HG03432 (cell line): Measurements from ENCODE around the gene TMEM156.
"Not testable (repeated sequence)": the region's sequence is repeated elsewhere in the genome, so short reads cannot be mapped to it uniquely, and the experiment has no call there.

Experiments
- ATAC-seq: cut with Tn5 transposase; IDR thresholded peaks from one replicate; pipeline ENCODE4 v1.9.1; 2021; ENCODE audit warnings: mild to moderate bottlenecking, moderate library complexity; ENCODE audit not compliant: unreplicated experiment

The TMEM156 gene

DNA sequence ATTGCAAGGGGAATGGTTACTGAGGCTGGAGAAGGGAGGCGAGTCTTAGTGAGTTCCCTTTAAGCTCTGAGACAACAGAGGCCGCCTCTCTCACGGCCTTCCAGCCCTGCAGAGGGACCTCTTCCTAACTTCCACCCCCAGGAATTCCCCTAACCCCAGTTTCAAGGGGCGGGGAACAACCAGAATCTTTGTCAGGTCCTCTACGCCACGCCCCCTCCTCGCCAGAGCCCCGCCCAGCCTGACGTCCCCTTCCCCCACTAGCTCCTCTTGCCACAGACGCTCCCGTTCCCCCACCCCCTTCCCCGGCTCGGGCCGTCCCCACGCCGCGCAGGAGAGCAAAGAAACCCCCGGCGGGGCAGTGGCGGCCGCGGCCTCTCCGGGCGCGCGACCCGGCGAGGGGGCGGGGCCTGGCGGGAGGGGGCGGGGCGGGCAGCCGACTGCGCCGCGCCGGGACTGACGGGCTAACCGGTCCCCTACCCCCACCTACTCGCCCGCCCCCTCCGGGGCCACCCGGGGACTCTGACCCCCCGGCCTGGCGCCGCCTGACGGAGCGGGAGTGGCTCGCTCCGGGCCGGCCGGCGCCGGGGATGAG lies 12.3 kb upstream of the TMEM156 start:
- ATAC-seq, result peak; percentile 83

- no peak for ATAC-seq
Measured at GRCh38 chr4:39043861-39044363, 11.7 kb upstream of the TMEM156 start.

DNA sequence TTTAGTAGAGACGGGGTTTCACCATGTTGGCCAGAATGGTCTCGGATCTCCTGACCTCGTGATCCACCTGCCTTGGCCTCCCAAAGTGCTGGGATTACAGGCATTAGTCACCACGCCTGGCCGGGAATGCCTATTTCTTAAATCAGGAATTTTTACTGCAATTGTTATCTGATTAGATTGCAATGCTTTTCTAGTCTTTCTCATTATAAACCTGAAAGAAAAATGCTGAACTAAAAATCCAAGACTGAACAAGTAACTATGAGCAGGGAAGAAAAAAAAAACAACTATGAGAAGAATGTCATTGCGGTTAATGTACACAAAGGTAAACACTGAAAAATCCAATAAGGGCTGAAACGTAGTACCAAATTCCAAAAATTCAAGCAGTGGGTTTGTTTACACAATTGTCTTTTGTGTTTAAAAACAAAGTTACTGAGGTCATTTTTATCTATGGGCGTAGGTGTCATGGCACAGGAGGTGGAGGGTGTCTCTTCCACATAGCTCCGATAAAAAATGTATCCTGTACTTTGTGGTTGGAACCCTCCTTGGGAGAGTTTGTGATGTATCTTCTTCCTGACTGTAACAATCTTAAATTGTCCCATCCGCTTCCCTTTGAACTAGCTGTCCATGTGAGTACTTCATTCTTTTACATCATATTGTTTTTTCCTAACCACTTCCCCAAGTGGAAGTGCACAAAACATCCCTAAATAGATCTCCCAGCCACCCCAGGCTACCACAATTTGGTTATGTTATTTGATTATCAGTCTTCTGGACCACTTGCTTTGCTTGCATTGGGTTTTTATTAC lies 11.1 kb upstream of the TMEM156 start:
- ATAC-seq, result no peak

GRCh38 chr4:39042366-39042765 lies 10.2 kb upstream of the TMEM156 start:
- no peak for ATAC-seq

DNA sequence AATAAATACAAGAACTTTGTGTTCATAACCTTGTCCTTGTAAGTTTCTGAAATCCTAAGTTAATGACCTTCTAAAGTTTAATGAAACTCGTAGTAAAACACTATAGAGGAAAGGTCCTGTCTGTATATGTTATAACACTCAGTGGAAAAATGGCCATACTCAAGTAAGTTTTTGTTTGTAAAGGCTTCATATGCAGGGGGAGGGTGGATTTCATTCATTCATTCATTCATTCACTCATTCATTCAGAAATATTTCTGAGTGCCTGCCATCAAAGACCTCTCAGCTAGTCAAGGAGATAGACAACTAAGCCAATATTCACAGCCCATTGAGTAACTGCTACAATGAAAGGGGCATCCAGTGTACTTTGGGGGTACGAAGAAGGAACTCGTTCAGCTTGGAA lies 6.9 kb upstream of the TMEM156 start:
- ATAC-seq, result no peak

DNA sequence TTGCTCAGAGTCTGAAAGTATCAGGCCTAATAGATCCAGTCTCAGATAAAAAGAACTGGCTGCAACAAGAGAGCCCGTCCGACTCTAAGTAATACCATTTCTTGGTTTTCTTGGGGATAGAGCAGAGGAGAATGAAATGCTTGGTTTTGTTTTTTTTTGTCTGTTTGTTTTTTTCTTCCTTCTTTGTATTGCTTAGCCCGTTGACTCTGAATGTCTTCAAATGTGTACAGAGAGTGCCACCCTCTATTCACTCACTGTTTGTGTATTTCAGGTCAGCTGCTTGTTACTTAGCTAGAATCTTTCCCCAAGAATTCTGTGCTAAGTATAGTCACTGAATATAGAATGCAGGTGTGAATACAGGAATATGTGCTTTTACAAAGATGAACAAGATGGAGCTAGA lies 5.7 kb upstream of the TMEM156 start:
- ATAC-seq, result no peak

- no peak for ATAC-seq
Measured at GRCh38 chr4:39037491-39037825, 5.2 kb upstream of the TMEM156 start.

DNA sequence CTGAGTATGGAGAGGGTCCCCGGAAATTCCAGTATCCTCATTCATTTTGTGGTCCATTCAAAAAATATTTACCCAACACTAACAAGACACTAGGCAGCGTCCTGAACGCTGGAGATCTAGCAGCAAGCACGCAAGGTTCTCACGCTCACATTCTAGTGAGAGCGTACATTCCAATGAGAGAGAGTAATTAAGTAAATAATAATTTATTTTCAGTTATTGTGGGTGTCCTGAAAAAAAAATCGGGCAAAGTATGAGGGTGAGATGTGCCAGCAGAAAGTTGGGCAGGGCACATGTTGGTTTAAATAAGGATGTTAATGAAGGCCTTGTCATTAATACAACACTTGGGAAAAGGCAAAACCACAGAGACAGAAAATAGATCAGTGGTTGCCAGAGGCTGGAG lies 4.0 kb upstream of the TMEM156 start:
- ATAC-seq, result no peak

DNA sequence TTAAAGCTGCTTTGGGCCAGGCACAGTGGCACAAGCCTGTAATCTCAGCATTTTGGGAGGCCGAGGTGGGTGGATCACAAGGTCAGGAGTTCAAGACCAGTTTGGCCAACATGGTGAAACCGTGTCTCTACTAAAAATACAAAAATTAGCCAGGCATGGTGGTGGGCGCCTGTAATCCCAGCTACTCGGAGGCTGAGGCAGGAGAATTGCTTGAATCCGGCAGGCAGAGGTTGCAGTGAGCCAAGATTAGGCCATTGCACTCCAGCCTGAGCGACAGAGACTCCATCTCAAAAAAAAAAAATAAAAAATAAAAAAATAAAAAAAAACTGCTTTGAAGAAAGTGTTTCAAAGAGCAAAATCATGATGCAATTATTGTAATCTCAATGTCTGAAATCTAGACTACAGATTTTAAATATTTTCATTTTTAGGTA lies 604 bp downstream of the TMEM156 start:
- not testable (repeated sequence) for ATAC-seq

- ATAC-seq, result no peak
Measured at GRCh38 chr4:39030725-39031124, 1.5 kb downstream of the TMEM156 start.

DNA sequence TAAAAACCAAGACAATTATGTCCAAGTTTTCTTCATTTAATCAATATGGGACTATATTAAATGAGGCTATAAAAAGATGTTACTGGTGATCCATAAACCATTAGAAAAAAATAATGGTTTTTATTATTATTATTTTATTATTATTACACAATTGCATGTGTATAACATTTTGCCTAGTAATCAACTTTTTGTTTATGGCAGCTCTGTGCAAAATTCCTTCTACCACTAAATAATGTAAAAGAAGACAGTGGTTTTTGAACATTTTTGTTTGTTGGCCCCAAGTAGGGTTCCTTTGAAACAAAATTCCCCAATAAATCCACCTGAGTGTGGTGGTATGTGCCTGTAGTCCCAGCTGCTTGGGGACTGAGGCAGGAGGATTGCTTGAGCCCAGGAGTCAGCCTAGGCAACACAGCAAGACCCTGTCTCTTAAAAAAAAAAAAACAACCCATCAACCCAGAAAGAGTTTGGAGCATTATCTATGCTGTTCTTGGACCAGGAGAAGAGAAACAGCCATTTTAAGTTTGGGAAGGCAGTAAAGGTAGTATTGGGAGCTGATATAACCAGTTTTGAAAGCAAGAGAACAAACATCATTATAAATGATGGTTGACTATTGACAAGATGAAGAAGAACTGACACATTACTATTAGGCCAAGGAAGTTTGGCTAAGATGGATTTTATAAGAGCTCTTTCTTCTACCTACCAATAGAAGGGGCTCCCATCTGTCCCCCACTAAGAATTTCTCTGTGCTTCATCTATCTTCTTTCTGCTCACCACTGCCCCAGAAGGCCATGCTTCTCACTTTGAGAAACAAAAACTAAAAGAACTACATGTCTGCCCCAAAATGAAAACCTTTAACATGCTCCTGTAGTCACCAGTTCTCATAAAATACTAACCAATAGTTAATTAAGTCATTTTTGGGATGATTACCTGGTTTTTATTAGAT lies 2.2 kb downstream of the TMEM156 start:
- peak; percentile 30 for ATAC-seq

DNA sequence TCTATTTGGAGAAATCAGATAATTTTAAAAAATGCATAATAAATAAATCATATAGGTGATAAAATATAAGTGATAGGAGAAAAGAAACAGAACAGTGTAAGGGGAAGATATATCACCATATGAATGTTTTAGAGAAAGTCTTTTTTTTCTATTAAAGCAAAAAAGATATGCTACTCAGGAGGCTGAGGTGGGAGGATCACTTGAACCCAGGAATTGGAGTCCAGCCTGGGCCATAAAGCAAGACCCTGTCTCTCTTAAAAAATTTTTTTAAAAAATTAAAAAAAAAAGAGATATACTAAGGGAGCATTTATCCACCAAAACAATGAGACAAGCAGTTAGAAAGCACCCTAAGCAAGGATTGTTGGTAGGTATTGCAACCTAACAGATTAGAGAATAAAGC lies 6.1 kb downstream of the TMEM156 start:
- no peak for ATAC-seq

DNA sequence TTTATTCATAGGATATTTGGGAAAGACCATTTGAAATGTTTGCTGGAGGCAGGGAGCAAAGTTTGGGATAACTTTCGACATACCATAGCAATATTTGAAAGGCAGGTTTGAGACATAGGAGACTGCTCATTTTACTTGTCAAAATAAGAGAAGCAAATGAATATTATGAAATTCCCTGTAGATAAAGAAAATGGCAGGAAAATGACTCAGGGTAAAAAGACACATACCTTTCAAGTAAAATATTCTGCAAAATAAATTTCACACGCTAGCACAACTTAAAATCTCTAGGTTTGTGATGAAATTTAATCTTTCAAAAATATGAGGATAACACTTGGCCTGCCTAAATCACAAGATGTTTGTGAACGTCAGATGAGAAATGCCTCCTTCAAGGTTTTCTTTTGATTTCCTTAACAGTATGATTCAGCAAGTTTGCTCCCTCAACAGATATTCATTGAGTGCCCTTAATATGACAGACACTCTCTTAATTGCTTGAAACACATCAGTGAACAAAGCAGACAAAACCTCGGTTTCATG lies 6.6 kb downstream of the TMEM156 start:
- no peak for ATAC-seq

DNA sequence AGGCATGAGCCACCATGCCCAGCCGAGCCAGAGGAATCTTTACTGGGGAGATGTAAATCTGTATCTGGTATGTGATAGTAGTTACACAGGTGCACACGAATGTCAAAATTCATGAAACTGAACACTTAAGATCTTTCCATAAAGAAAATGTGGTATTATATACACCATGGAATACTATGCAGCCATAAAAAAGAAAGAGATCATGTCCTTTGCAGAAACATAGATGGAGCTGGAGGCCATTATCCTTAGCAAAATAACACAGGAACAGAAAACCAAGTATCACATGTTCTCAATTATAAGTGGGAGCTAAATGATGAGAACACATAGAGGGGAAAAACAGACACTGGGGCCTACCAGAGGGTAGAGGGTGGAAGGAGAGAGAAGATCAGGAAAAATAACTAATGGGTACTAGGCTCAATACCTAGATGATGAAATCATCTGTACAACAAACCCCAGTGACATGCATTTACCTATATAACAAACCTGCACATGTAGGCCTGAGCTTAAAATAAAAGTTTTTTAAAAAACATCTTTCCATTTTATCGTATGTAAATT lies 7.8 kb downstream of the TMEM156 start:
- no peak for ATAC-seq

DNA sequence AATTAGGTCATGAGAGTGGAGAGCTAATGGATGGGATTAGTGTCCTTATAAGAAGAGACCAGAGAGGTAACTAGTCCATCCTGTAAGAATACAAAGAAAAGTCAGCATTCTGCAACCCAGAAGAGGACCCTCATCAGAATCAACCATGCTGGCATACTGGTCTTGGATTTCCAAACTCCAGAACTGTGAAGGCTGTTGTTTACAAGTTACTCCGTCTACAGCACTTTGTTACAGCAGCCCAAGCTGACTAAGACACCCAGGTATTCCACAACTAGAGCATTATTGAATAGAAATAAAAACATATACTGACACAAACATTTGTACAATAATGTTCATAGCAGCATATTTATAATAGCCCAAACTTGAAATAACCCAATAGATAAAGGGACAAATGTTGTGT lies 9.2 kb downstream of the TMEM156 start:
- no peak for ATAC-seq

- ATAC-seq, result no peak
Measured at GRCh38 chr4:39022241-39022640, 10.0 kb downstream of the TMEM156 start.

DNA sequence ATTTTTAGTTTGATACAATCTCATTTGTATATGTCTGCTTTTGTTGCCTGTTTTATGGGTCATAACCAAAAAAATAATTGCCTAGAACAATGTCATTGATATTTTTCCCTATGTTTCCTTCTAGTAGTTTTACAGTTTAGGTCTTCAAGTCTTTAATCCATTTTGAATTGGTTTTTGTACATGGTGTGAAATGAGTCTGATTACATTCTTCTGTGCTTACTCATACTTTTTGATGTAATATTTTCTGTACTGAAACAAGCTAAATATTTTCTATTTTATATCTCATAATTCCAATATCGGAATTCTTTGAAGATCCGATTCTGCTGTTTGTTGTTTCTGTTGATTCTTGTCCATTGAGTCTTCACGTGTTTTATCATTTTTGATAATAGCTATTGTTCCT lies 10.6 kb downstream of the TMEM156 start:
- ATAC-seq, result no peak

- no peak for ATAC-seq
Measured at GRCh38 chr4:39020130-39020529, 12.1 kb downstream of the TMEM156 start.

GRCh38 chr4:39014028-39014427 lies 18.2 kb downstream of the TMEM156 start:
- ATAC-seq, result no peak

DNA sequence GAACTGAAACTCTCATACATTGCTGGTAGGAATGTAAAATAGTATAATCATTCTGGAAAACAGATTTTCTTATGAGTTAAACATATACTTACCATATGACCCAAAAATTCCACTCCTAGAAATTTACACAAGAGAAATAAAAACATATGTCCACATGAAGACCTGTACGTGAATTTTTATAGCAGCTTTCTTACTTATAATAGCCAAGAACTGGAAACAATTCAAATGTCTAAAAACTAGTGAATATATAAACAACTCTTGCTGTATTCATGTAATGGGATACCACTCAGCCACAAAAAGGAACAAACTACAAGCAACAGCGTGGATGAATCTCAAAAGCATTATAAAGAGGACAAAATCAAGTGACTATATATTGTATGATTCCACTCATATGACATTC lies 27.5 kb downstream of the TMEM156 start:
- ATAC-seq, result no peak

DNA sequence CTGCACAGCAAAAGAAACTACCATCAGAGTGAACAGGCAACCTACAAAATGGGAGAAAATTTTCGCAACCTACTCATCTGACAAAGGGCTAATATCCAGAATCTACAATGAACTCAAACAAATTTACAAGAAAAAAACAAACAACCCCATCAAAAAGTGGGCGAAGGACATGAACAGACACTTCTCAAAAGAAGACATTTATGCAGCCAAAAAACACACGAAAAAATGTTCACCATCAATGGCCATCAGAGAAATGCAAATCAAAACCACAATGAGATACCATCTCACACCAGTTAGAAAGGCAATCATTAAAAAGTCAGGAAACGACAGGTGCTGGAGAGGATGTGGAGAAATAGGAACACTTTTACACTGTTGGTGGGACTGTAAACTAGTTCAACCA lies 30.2 kb downstream of the TMEM156 start:
- ATAC-seq, result not testable (repeated sequence)
